OCI-LY3 (cell line): ENCODE data around the gene ZBTB22.

Source experiments
- EZH2phosphoT487 ChIP-seq: fragments of 200-600 bp; shearing (Covaris generic); IDR thresholded peaks from 2 replicates; pipeline ENCODE4 v1.6.1; 2018; ENCODE audit warnings: antibody characterized with exemption, mixed run types, low read depth
- TF ChIP-seq, protein P1 (sequence below): fragments of 200-600, 300-600 bp; sonication (generic); IDR thresholded peaks from 2 replicates; pipeline ENCODE4 v1.5.1; 2014; ENCODE audit warnings: antibody characterized with exemption, low read length, low read depth

DNA sequence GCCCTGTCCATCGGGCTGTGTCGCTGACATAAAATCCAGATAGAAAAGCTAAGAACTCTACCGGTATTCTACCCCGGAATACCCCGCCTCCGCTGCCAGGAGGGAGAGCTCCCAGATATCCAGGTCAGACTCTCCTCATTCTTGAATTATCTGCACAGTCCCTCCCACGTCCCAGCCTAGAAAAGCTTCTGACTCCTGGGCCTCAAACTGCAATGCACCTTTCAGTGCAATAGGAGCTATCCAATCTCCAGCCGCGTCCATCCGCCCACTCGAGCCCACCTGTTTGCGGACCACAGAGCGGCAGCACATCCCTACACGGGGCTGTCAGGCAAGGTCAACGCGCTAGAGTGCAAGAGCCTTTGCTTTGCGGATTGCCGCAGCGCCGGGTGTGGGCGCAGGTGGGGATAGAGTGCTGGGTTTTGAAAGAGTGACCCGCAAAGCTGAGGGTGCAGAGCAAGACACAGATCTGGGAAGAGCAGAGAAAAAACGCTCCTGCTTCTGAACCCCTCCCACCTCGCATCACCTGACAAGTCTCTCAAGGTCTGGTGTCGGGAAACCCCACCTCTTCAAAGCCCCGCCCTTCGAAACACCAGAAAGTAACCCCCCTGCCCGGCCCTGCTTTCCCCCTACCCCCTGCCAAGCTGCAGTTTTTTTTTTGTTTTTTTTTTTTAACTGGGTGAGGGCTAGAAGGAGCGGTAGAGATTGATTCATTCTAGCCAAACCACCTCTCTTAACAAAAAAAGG lies 5.0 kb downstream of the ZBTB22 start:
- TF ChIP-seq, protein P1, sequence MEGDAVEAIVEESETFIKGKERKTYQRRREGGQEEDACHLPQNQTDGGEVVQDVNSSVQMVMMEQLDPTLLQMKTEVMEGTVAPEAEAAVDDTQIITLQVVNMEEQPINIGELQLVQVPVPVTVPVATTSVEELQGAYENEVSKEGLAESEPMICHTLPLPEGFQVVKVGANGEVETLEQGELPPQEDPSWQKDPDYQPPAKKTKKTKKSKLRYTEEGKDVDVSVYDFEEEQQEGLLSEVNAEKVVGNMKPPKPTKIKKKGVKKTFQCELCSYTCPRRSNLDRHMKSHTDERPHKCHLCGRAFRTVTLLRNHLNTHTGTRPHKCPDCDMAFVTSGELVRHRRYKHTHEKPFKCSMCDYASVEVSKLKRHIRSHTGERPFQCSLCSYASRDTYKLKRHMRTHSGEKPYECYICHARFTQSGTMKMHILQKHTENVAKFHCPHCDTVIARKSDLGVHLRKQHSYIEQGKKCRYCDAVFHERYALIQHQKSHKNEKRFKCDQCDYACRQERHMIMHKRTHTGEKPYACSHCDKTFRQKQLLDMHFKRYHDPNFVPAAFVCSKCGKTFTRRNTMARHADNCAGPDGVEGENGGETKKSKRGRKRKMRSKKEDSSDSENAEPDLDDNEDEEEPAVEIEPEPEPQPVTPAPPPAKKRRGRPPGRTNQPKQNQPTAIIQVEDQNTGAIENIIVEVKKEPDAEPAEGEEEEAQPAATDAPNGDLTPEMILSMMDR, result no peak; the same call in 1 of the 2 replicates
- no peak for TF ChIP-seq EZH2phosphoT487
